ENCODE data around the gene HDGFL3. TPM values are rescaled to one million over a fixed set of nuclear protein-coding genes. Genes with fewer than 3 reads are reported as not detected.

HDGFL3 gene
- polyA plus RNA-seq, 2 of the 4 experiments (the other 2 are of a cell fraction) = 47.4 to 91.2 TPM

DNA sequence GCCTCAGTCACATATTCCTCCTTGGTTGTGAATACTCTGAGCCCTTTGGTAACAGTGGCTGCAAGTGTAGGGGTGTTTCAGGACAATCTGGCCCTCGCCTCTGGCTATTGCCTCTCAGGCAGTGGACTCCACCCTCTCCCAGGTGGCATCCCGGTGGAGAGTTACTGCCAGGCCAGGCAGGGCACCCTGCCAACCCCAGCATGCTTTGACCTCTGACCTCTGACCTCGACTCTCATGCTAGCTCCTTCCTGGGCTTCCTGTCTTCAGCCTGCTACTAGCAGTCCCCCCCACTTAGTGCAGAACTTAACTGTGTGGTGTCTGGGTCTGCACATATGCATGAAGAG lies 94.7 kb downstream of the HDGFL3 start:
- Histone ChIP-seq H3K27ac (no peak overlapping the region), H3K4me2 (no peak overlapping the region), H3K4me1 (peaks cover 5% of the 10 kb centered on the region; the same call in 1 of the 3 replicates), H3K4me3 (no peak overlapping the region), H3K9me3 (no peaks in the 10 kb centered on the region)
- ATAC-seq (no peak), DNase-seq (ENCODE audit: low read depth in 1 of 2, low spot score in 1 of 2) (no peak), FAIRE-seq (no peak)
- POLR2A ChIA-PET = no interaction called here
- CTCF ChIA-PET = interaction anchor here (1.4 kb wide), 1 partner anchor 16 kb away, joined by 3 read pairs; no protein-coding TSS in a partner anchor
- 40% methylated on average over 3 of the region's 3 CpGs for WGBS (ENCODE audit: missing lambda C conversion rate)
- TF ChIP-seq JUN (IDR thresholded peaks at IDR 0.05) = no peak
- no peak for TF ChIP-seq RARB (CRISPR knock-in tag; IDR thresholded peaks at IDR 0.05)
- no peak for TF ChIP-seq HDAC2 (IDR thresholded peaks at IDR 0.05)
- TF ChIP-seq, protein P1, sequence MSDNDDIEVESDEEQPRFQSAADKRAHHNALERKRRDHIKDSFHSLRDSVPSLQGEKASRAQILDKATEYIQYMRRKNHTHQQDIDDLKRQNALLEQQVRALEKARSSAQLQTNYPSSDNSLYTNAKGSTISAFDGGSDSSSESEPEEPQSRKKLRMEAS (IDR thresholded peaks at IDR 0.05) = no peak
- TF ChIP-seq NFE2L2 (conservative IDR thresholded peaks at IDR 0.05; ENCODE audit: low read length) = no peak
- TF ChIP-seq ZNF302 (CRISPR knock-in tag; IDR thresholded peaks at IDR 0.05) = no peak

DNA sequence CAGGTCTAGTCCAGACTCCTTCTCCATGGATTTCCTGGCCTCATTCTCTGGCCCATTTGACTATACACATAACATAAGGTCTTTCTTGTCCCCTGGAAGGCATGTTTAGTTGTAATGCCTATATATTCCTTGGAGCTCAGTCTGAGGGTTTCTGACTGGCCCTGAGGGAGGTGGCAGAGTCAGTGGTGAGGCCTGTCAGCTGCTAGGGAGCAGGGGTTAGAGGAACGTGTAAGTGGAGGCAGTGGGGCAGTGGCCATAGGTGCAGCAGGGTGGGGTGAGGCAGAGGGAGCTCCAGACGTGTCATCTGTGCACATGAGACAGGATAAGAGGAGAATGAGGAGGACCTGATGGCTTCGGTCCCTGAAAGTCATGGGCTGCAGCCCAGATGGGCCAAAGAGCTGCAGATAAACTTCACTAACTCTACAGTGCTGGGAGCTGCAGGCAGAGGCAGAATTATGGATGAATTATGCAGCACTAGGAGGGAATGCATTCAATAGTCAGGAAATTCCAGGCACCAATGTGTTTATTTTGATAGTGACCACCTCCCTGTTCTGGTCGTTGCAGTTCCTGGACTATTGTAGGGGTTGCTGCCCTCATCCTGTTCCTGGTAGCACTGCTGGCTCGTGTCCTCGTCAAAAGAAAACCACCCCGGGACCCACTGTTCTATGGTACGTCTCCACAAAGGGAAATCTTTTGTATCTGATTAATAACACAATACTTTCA lies 95.2 kb downstream of the HDGFL3 start:
- ATAC-seq = no peak
- CTCF ChIA-PET = interaction anchor here (1.4 kb wide), 1 partner anchor 16 kb away, joined by 3 read pairs; no protein-coding TSS in a partner anchor
- H3K9me3 ChIP-seq = no peaks in the 10 kb centered on the region
- FAIRE-seq = no peak
- H3K4me3 ChIP-seq = no peak overlapping the region
- no peak overlapping the region for H3K4me2 ChIP-seq
- peaks cover 9% of the 10 kb centered on the region; the same call in 1 of the 3 replicates for H3K4me1 ChIP-seq
- 64% methylated on average over 8 of the region's 8 CpGs for WGBS (ENCODE audit: missing lambda C conversion rate)
- TF ChIP-seq FOSB (CRISPR knock-in tag; IDR thresholded peaks at IDR 0.05) (no peak), ZFP36 (IDR thresholded peaks at IDR 0.05; ENCODE audit: borderline replicate concordance, partially characterized antibody) (no peak), EHF (CRISPR knock-in tag; IDR thresholded peaks at IDR 0.05) (no peak), HOXB5 (CRISPR knock-in tag; IDR thresholded peaks at IDR 0.05) (no peak), SREBF2 (IDR thresholded peaks at IDR 0.05) (no peak), RNF2 (IDR thresholded peaks at IDR 0.05; ENCODE audit: borderline replicate concordance, low read depth) (no peak), TFCP2L1 (CRISPR knock-in tag; IDR thresholded peaks at IDR 0.05) (no peak), FOXS1 (CRISPR knock-in tag; IDR thresholded peaks at IDR 0.05) (no peak), ESRRA (IDR thresholded peaks at IDR 0.05; ENCODE audit: borderline replicate concordance, low read length) (no peak), JUN (IDR thresholded peaks at IDR 0.05) (no peak), RARB (CRISPR knock-in tag; IDR thresholded peaks at IDR 0.05) (no peak), POLR2AphosphoS2 (conservative IDR thresholded peaks at IDR 0.05; ENCODE audit: low read length) (no peak), HEYL (CRISPR knock-in tag; IDR thresholded peaks at IDR 0.05) (no peak), CHD2 (IDR thresholded peaks at IDR 0.05; ENCODE audit: low read length, partially characterized antibody) (no peak), HOXB13 (CRISPR knock-in tag; IDR thresholded peaks at IDR 0.05; ENCODE audit: low read depth) (no peak)
- TF ChIP-seq, protein P2, sequence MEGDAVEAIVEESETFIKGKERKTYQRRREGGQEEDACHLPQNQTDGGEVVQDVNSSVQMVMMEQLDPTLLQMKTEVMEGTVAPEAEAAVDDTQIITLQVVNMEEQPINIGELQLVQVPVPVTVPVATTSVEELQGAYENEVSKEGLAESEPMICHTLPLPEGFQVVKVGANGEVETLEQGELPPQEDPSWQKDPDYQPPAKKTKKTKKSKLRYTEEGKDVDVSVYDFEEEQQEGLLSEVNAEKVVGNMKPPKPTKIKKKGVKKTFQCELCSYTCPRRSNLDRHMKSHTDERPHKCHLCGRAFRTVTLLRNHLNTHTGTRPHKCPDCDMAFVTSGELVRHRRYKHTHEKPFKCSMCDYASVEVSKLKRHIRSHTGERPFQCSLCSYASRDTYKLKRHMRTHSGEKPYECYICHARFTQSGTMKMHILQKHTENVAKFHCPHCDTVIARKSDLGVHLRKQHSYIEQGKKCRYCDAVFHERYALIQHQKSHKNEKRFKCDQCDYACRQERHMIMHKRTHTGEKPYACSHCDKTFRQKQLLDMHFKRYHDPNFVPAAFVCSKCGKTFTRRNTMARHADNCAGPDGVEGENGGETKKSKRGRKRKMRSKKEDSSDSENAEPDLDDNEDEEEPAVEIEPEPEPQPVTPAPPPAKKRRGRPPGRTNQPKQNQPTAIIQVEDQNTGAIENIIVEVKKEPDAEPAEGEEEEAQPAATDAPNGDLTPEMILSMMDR (IDR thresholded peaks at IDR 0.05) = no peak
- TF ChIP-seq, protein P3, sequence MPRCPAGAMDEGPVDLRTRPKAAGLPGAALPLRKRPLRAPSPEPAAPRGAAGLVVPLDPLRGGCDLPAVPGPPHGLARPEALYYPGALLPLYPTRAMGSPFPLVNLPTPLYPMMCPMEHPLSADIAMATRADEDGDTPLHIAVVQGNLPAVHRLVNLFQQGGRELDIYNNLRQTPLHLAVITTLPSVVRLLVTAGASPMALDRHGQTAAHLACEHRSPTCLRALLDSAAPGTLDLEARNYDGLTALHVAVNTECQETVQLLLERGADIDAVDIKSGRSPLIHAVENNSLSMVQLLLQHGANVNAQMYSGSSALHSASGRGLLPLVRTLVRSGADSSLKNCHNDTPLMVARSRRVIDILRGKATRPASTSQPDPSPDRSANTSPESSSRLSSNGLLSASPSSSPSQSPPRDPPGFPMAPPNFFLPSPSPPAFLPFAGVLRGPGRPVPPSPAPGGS (IDR thresholded peaks at IDR 0.05) = no peak
- TF ChIP-seq, protein P4, sequence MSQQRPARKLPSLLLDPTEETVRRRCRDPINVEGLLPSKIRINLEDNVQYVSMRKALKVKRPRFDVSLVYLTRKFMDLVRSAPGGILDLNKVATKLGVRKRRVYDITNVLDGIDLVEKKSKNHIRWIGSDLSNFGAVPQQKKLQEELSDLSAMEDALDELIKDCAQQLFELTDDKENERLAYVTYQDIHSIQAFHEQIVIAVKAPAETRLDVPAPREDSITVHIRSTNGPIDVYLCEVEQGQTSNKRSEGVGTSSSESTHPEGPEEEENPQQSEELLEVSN (IDR thresholded peaks at IDR 0.05; ENCODE audit: borderline replicate concordance, low read depth) = no peak
- TF ChIP-seq, protein P5, sequence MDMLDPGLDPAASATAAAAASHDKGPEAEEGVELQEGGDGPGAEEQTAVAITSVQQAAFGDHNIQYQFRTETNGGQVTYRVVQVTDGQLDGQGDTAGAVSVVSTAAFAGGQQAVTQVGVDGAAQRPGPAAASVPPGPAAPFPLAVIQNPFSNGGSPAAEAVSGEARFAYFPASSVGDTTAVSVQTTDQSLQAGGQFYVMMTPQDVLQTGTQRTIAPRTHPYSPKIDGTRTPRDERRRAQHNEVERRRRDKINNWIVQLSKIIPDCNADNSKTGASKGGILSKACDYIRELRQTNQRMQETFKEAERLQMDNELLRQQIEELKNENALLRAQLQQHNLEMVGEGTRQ (IDR thresholded peaks at IDR 0.05) = no peak
- POLR2A ChIA-PET = no interaction called here
- no peak overlapping the region for H3K27ac ChIP-seq
- DNase-seq (ENCODE audit: low read depth in 1 of 2, low spot score in 1 of 2) = no peak
